ENCODE measurements around the gene MYOD1.

DNA sequence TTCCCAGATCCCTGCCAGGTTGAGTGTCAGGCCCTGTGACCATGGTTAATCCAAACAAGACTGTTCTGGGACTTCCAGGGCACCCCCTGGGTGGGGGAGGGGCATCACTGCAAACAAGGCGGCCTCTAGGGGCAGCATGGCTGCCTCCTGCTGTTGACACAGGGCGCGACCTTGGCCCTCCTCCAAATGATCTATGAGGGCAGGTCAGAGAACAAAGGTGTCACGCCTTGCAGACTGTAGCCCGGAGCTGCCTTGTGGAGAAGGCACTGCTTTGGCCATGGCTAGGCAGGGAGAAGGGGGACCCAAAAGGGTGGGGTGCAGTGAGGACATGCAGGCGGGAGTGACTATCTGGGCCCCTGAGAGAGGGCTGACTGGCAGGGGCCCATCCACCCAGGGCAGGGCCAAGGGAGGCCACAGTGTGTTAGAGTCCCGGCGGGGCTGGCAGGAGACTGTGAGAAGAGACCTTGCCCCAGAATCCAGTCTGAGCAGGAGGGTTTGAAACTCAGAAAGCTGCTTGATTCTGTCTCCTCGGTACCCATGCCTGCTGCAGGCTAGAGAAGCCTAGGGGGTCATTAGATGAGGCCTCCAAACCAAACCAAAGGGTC lies 50.8 kb downstream of the MYOD1 start:
- TF ChIP-seq, protein P1, sequence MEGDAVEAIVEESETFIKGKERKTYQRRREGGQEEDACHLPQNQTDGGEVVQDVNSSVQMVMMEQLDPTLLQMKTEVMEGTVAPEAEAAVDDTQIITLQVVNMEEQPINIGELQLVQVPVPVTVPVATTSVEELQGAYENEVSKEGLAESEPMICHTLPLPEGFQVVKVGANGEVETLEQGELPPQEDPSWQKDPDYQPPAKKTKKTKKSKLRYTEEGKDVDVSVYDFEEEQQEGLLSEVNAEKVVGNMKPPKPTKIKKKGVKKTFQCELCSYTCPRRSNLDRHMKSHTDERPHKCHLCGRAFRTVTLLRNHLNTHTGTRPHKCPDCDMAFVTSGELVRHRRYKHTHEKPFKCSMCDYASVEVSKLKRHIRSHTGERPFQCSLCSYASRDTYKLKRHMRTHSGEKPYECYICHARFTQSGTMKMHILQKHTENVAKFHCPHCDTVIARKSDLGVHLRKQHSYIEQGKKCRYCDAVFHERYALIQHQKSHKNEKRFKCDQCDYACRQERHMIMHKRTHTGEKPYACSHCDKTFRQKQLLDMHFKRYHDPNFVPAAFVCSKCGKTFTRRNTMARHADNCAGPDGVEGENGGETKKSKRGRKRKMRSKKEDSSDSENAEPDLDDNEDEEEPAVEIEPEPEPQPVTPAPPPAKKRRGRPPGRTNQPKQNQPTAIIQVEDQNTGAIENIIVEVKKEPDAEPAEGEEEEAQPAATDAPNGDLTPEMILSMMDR (IDR thresholded peaks at IDR 0.05) = no peak
- TF ChIP-seq POLR2AphosphoS5 (IDR thresholded peaks at IDR 0.05) (no peak), POLR2A (IDR thresholded peaks at IDR 0.05) (no peak)
